H1 (cell line): Measurements from ENCODE around the gene METTL14. TPM values are rescaled to one million over a fixed set of nuclear protein-coding genes. Genes with fewer than 3 reads are reported as not detected.

Source experiments
- CTCF ChIA-PET: fragments of 300-600 bp; sonication (Branson Sonifier 250); formaldehyde crosslinking; loops from one replicate; lab custom pipeline; 2021; ENCODE audit not compliant: partially characterized antibody; lab: Charles Lee
- POLR2A ChIA-PET: fragments of 300-600 bp; sonication (Branson Sonifier 250); formaldehyde crosslinking; loops from one replicate; lab custom pipeline; 2021; ENCODE audit warnings: inconsistent platforms; ENCODE audit not compliant: partially characterized antibody; lab: Charles Lee
- DNase-seq, 2 experiments: peaks; one replicate each; pipeline versions ENCODE4 v3.0.0 to v3.0.0-alpha.2; 2010 to 2022; ENCODE audit warnings: low spot score in 2 of 2, low read depth in 1 of 2, mixed read lengths in 1 of 2
- FAIRE-seq: peaks from 2 replicates; lab custom pipeline; 2011; peaks lifted over from hg19 to GRCh38; lab: Jason Lieb, UNC
- H2AFZ ChIP-seq: 2 replicates; pipeline ENCODE4 v1.8.1; 2012; ENCODE audit warnings: low read length, inconsistent platforms
- H2AK5ac ChIP-seq: 2 replicates; pipeline ENCODE4 v1.6.1; 2013; ENCODE audit warnings: low read depth, low read length
- H2BK120ac ChIP-seq: replicated peaks from 2 replicates; pipeline ENCODE3; 2013; ENCODE audit warnings: low read depth, low read length, inconsistent platforms
- H2BK12ac ChIP-seq: 2 replicates; pipeline ENCODE4 v1.6.1; 2013; ENCODE audit warnings: low read depth, low read length
- H2BK15ac ChIP-seq: 2 replicates; pipeline ENCODE4 v1.6.1; 2013; ENCODE audit warnings: low read length
- H2BK20ac ChIP-seq: 2 replicates; pipeline ENCODE4 v1.6.1; 2013; ENCODE audit warnings: low read length
- H2BK5ac ChIP-seq: 2 replicates; pipeline ENCODE4 v1.6.1; 2013; ENCODE audit warnings: low read depth, low read length
- H3K14ac ChIP-seq: 2 replicates; pipeline ENCODE4 v1.6.1; 2013; ENCODE audit warnings: inconsistent platforms; ENCODE audit not compliant: insufficient read length
- H3K18ac ChIP-seq: 2 replicates; pipeline ENCODE4 v1.6.1; 2013; ENCODE audit warnings: low read length; ENCODE audit errors: extremely low read depth
- H3K23ac ChIP-seq: 2 replicates; pipeline ENCODE4 v1.6.1; 2013; ENCODE audit warnings: inconsistent platforms; ENCODE audit not compliant: insufficient read length
- H3K23me2 ChIP-seq: 2 replicates; pipeline ENCODE4 v1.6.1; 2013; ENCODE audit warnings: low read depth, low read length
- H3K27ac ChIP-seq: 2 replicates; pipeline ENCODE4 v1.6.1; 2011; ENCODE audit warnings: low read depth, low read length, inconsistent platforms
- H3K27me3 ChIP-seq, 4 experiments: replicated peaks in 1 of 4; 1 replicate in 1 of 4; 2 replicates in 3 of 4; pipeline versions ENCODE4 v1.6.1 to v1.8.1; 2011 to 2013; ENCODE audit warnings: low read length in 3 of 4, mild to moderate bottlenecking in 3 of 4, inconsistent platforms in 2 of 4, mixed read lengths in 2 of 4, moderate library complexity in 1 of 4; ENCODE audit not compliant: control insufficient read depth in 3 of 4, insufficient read depth in 3 of 4; ENCODE audit errors: extremely low read depth in 1 of 4
- H3K36me3 ChIP-seq, 4 experiments: 2 replicates each; pipeline versions ENCODE4 v1.6.1 to v1.8.1; 2011 to 2013; ENCODE audit warnings: mild to moderate bottlenecking in 4 of 4, low read length in 3 of 4, moderate library complexity in 2 of 4, control low read depth in 1 of 4, inconsistent platforms in 1 of 4; ENCODE audit not compliant: insufficient read depth in 4 of 4, control insufficient read depth in 2 of 4
- H3K4ac ChIP-seq: replicated peaks from 2 replicates; pipeline ENCODE3; 2013; ENCODE audit warnings: low read length, low read depth, mixed read lengths, inconsistent platforms; ENCODE audit not compliant: insufficient read length
- H3K4me1 ChIP-seq, 4 experiments: replicated peaks in 1 of 4; 1 replicate in 1 of 4; 2 replicates in 3 of 4; pipeline versions ENCODE4 v1.6.1 to v1.8.1; 2011 to 2013; ENCODE audit warnings: low read length in 3 of 4, inconsistent platforms in 2 of 4, mixed read lengths in 1 of 4; ENCODE audit not compliant: insufficient read depth in 4 of 4, control insufficient read depth in 3 of 4
- H3K4me2 ChIP-seq, 2 experiments: 2 replicates each; pipeline versions ENCODE4 v1.6.1 to v1.8.1; 2011 to 2013; ENCODE audit warnings: low read depth in 2 of 2, low read length in 2 of 2, control low read depth in 1 of 2, inconsistent platforms in 1 of 2, mild to moderate bottlenecking in 1 of 2; ENCODE audit not compliant: insufficient read depth in 1 of 2
- H3K4me3 ChIP-seq, 4 experiments: fragments of 200-600, 300-600 bp in 1 of 4; sonication (generic), shearing (Covaris generic), sonication (Bioruptor Twin) in 1 of 4; 2 replicates each; pipeline versions ENCODE4 v1.5.1 to v1.8.1; 2011 to 2016; ENCODE audit warnings: low read length in 4 of 4, low read depth in 3 of 4, control low read depth in 2 of 4, inconsistent platforms in 2 of 4, mild to moderate bottlenecking in 2 of 4, mixed read lengths in 1 of 4, moderate library complexity in 1 of 4; ENCODE audit not compliant: insufficient read depth in 2 of 4; ENCODE audit errors: extremely low read depth in 1 of 4
- H3K56ac ChIP-seq: replicated peaks from 2 replicates; pipeline ENCODE3; 2013; ENCODE audit warnings: low read depth, mild to moderate bottlenecking, mixed read lengths, low read length, inconsistent platforms; ENCODE audit not compliant: insufficient read length
- H3K79me1 ChIP-seq: 2 replicates; pipeline ENCODE4 v1.6.1; 2013; ENCODE audit warnings: low read depth, low read length, control low read depth
- H3K79me2 ChIP-seq, 2 experiments: 2 replicates each; pipeline versions ENCODE4 v1.6.1 to v1.8.1; 2012 to 2013; ENCODE audit warnings: low read length in 2 of 2, mild to moderate bottlenecking in 2 of 2, inconsistent platforms in 1 of 2; ENCODE audit not compliant: insufficient read depth in 2 of 2, control insufficient read depth in 1 of 2
- H3K9ac ChIP-seq, 4 experiments: replicated peaks in 1 of 4; 1 replicate in 1 of 4; 2 replicates in 3 of 4; pipeline versions ENCODE4 v1.6.1 to v1.8.1; 2011 to 2013; ENCODE audit warnings: low read depth in 3 of 4, low read length in 3 of 4, control low read depth in 2 of 4, mild to moderate bottlenecking in 2 of 4, moderate library complexity in 2 of 4, inconsistent platforms in 1 of 4; ENCODE audit errors: extremely low read depth in 1 of 4
- H3K9me3 ChIP-seq, 2 experiments: 2 replicates each; pipeline versions ENCODE4 v1.6.1 to v1.8.1; 2012 to 2013; ENCODE audit warnings: mild to moderate bottlenecking in 2 of 2, moderate library complexity in 2 of 2, control low read depth in 1 of 2, inconsistent platforms in 1 of 2, low read depth in 1 of 2, low read length in 1 of 2, mixed read lengths in 1 of 2; ENCODE audit not compliant: insufficient read depth in 2 of 2
- H4K20me1 ChIP-seq, 2 experiments: replicated peaks in 1 of 2; 2 replicates each; pipeline versions ENCODE3 to v1.8.1; 2011 to 2013; ENCODE audit warnings: inconsistent platforms in 2 of 2, low read length in 2 of 2, mild to moderate bottlenecking in 1 of 2; ENCODE audit not compliant: insufficient read depth in 2 of 2, control insufficient read depth in 1 of 2
- H4K5ac ChIP-seq: 2 replicates; pipeline ENCODE4 v1.6.1; 2013; ENCODE audit warnings: low read length, low read depth, mixed read lengths, inconsistent platforms; ENCODE audit not compliant: insufficient read length
- H4K8ac ChIP-seq: 2 replicates; pipeline ENCODE4 v1.8.0; 2013; ENCODE audit warnings: mild to moderate bottlenecking, moderate library complexity, low read length, inconsistent platforms; ENCODE audit not compliant: insufficient read depth; ENCODE audit errors: extremely low read depth
- H4K91ac ChIP-seq: replicated peaks from 2 replicates; pipeline ENCODE3; 2013; ENCODE audit warnings: low read length, mixed read lengths, inconsistent platforms; ENCODE audit not compliant: insufficient read length
- CBX5 ChIP-seq: fragments of 300-800, 300-1000 bp; sonication (generic); IDR thresholded peaks from 2 replicates; pipeline ENCODE4 v1.7.1; 2016; ENCODE audit warnings: antibody characterized with exemption, low read length, low read depth
- CTBP2 ChIP-seq: IDR thresholded peaks from 2 replicates; pipeline ENCODE4 v1.7.0; 2011; ENCODE audit warnings: borderline replicate concordance, mild to moderate bottlenecking, moderate library complexity, mixed read lengths, low read length; ENCODE audit not compliant: insufficient read depth, insufficient read length
- CTCF ChIP-seq, 3 experiments: IDR thresholded peaks; 1 replicate in 2 of 3; 2 replicates in 1 of 3; pipeline versions ENCODE4 v1.5.1 to v1.6.1; 2011; ENCODE audit warnings: low read length in 3 of 3, mild to moderate bottlenecking in 3 of 3, inconsistent platforms in 2 of 3, low read depth in 1 of 3, moderate library complexity in 1 of 3; ENCODE audit not compliant: insufficient read depth in 1 of 3; ENCODE audit errors: control extremely low read depth in 1 of 3
- EP300 ChIP-seq, 2 experiments: IDR thresholded peaks; 1 replicate in 1 of 2; 2 replicates in 1 of 2; pipeline ENCODE4 v1.6.1; 2011 to 2012; ENCODE audit warnings: low read depth in 2 of 2, low read length in 2 of 2, mild to moderate bottlenecking in 2 of 2, borderline replicate concordance in 1 of 2, inconsistent platforms in 1 of 2, moderate library complexity in 1 of 2
- FOSL1 ChIP-seq: IDR thresholded peaks from 2 replicates; pipeline ENCODE4 v1.6.1; 2011; ENCODE audit warnings: mild to moderate bottlenecking, low read depth, low read length, moderate library complexity; ENCODE audit not compliant: insufficient read depth
- NANOG ChIP-seq: IDR thresholded peaks from 2 replicates; pipeline ENCODE4 v1.6.1; 2011; ENCODE audit warnings: low read length, low read depth, mild to moderate bottlenecking, inconsistent platforms; ENCODE audit not compliant: insufficient read depth, poor library complexity, severe bottlenecking
- NRF1 ChIP-seq: IDR thresholded peaks from 2 replicates; pipeline ENCODE4 v1.6.1; 2011; ENCODE audit warnings: mild to moderate bottlenecking, low read depth, low read length, improper control_type of control experiment
- POLR2A ChIP-seq, 2 experiments: IDR thresholded peaks; 1 replicate in 1 of 2; 2 replicates in 1 of 2; pipeline ENCODE4 v1.6.1; 2011; ENCODE audit warnings: low read depth in 2 of 2, low read length in 2 of 2, mild to moderate bottlenecking in 2 of 2; ENCODE audit errors: control extremely low read depth in 1 of 2
- POLR2AphosphoS5 ChIP-seq: IDR thresholded peaks from 2 replicates; pipeline ENCODE4 v1.6.1; 2011; ENCODE audit warnings: low read depth, low read length
- POU5F1 ChIP-seq: IDR thresholded peaks from 2 replicates; pipeline ENCODE4 v1.6.1; 2011; ENCODE audit warnings: low read depth, mild to moderate bottlenecking, low read length, moderate library complexity
- RNF2 ChIP-seq: fragments of 200-900, 300-1000 bp; sonication (generic); IDR thresholded peaks from 2 replicates; pipeline ENCODE4 v1.7.1; 2016; ENCODE audit warnings: borderline replicate concordance, low read depth, mild to moderate bottlenecking, antibody characterized with exemption, low read length; ENCODE audit not compliant: poor library complexity, severe bottlenecking; ENCODE audit errors: missing control alignments
- SIRT6 ChIP-seq: IDR thresholded peaks from one replicate; pipeline ENCODE4 v1.7.1; 2012; ENCODE audit warnings: low read length, inconsistent platforms
- TAF1 ChIP-seq: IDR thresholded peaks from 2 replicates; pipeline ENCODE4 v1.6.1; 2011; ENCODE audit warnings: mild to moderate bottlenecking, low read depth, low read length
- polyA plus RNA-seq, 7 experiments: library from polyadenylated mRNA; depleted of rRNA in 3 of 7; stranded (reverse) in 5 of 7; unstranded in 2 of 7; fragments of >200 nt in 5 of 7; fragments of 200-250 nt in 2 of 7; gene quantifications; 1 replicate in 5 of 7; 2 replicates in 1 of 7; 4 replicates in 1 of 7; pipeline versions ENCODE4 v1.2.1 to v1.2.3, GENCODE V29; 2011 to 2013; ENCODE audit warnings: missing spikeins in 2 of 7, mixed read lengths in 2 of 7
- total RNA-seq: library from RNA; stranded (reverse); fragmentation: NEBNext Ultra II Directional; extraction: Animal tissue kit (Norgen Biotek cat#: 25700); gene quantifications from 2 replicates; pipeline ENCODE4 v1.2.1, GENCODE V29; 2021

Gene METTL14
- total and polyA plus RNA-seq, 2 of the 8 experiments (the other 6 are each of a cell fraction or from before 2014, with no cell fraction given) = 8.8 to 57.3 TPM

GRCh38 chr4:118742050-118742449 is 56.9 kb downstream of the METTL14 start:
- Histone ChIP-seq H4K8ac (no peak overlapping the region), H3K23me2 (no peaks in the 10 kb centered on the region), H2BK120ac (no peak overlapping the region), H3K18ac (no peak overlapping the region), H3K14ac (no peak overlapping the region), H2AFZ (no peak overlapping the region), H3K4me3 (no peak overlapping the region), H2BK5ac (no peak overlapping the region), H3K4me2 (no peak overlapping the region), H3K4me1 (no peaks in the 10 kb centered on the region), H3K9me3 (no peaks in the 10 kb centered on the region), H3K79me2 (no peaks in the 10 kb centered on the region), H3K36me3 (peaks cover 17 to 62% (median 44%) of the 10 kb centered on the region in 4 experiments), H3K23ac (no peak overlapping the region), H3K79me1 (no peaks in the 10 kb centered on the region), H4K20me1 (no peaks in the 10 kb centered on the region), H3K27ac (no peak overlapping the region), H4K91ac (no peak overlapping the region), H3K9ac (no peak overlapping the region), H2BK20ac (no peak overlapping the region), H2BK15ac (no peak overlapping the region), H3K56ac (no peak overlapping the region), H4K5ac (no peak overlapping the region), H3K27me3 (no peaks in the 10 kb centered on the region), H3K4ac (no peak overlapping the region), H2AK5ac (no peak overlapping the region), H2BK12ac (no peak overlapping the region)
- POLR2A ChIA-PET = no interaction called here
- DNase-seq (no peak), FAIRE-seq (no peak)
- CTCF ChIA-PET = interaction anchor here (0.6 to 1.9 kb wide), 20 partner anchors 10 to 302 kb away, joined by 3 to 8 read pairs (median 3); no protein-coding TSS in a partner anchor
- TF ChIP-seq SIRT6 (no peak), FOSL1 (no peak), CTCF (IDR thresholded peaks at IDR 0.05; ENCODE audit: control extremely low read depth in 1 of 3, insufficient read depth in 1 of 3, low read depth in 1 of 3, low read length in 3 of 3) (no peak), POU5F1 (no peak), POLR2A (IDR thresholded peaks at IDR 0.05; ENCODE audit: control extremely low read depth in 1 of 2, low read depth in 2 of 2, low read length in 2 of 2) (no peak), POLR2AphosphoS5 (no peak), TAF1 (no peak), NANOG (no peak), NRF1 (no peak), CBX5 (no peak), CTBP2 (no peak), RNF2 (no peak), EP300 (IDR thresholded peaks at IDR 0.05; ENCODE audit: borderline replicate concordance in 1 of 2, low read depth in 2 of 2, low read length in 2 of 2) (no peak)
